NCI-H146 treated with DMSO at 0.1 percent for 48 hours (cell line): ENCODE data around the gene SYNE1.
"Not testable (repeated sequence)": the region's sequence is repeated elsewhere in the genome, so short reads cannot be mapped to it uniquely, and the experiment has no call there.

ENCODE experiments used
- DNase-seq: peaks from one replicate; lab custom pipeline; 2025; ENCODE audit not compliant: unreplicated experiment; lab: John Stamatoyannopoulos, UW

SYNE1 gene

GRCh38 chr6:152155792-152156191, 481.4 kb downstream of the SYNE1 start:
- no peak for DNase-seq

- no peak for DNase-seq
Observed at GRCh38 chr6:152154559-152155356, 482.4 kb downstream of the SYNE1 start.

- DNase-seq = no peak
Observed at GRCh38 chr6:152151920-152152319, 485.2 kb downstream of the SYNE1 start.

GRCh38 chr6:152150196-152150595, 487.0 kb downstream of the SYNE1 start:
- DNase-seq = no peak

GRCh38 chr6:152148412-152148811, 488.8 kb downstream of the SYNE1 start:
- no peak for DNase-seq

GRCh38 chr6:152147269-152147668, 489.9 kb downstream of the SYNE1 start:
- DNase-seq = no peak

GRCh38 chr6:152146385-152146784, 490.8 kb downstream of the SYNE1 start:
- DNase-seq = no peak

GRCh38 chr6:152143359-152143758, 493.8 kb downstream of the SYNE1 start:
- DNase-seq = no peak

- DNase-seq = no peak
Observed at GRCh38 chr6:152142105-152142504, 495.1 kb downstream of the SYNE1 start.

- DNase-seq = not testable (repeated sequence)
Observed at GRCh38 chr6:152138344-152138743, 498.8 kb downstream of the SYNE1 start.

GRCh38 chr6:152136449-152136825, 500.7 kb downstream of the SYNE1 start:
- DNase-seq = peak; percentile 88

GRCh38 chr6:152135755-152136448, 501.3 kb downstream of the SYNE1 start:
- DNase-seq = peak; percentile 98

GRCh38 chr6:152130441-152130840, 506.7 kb downstream of the SYNE1 start:
- no peak for DNase-seq

GRCh38 chr6:152129691-152130151, 507.4 kb downstream of the SYNE1 start:
- DNase-seq = no peak

GRCh38 chr6:152127432-152128165, 509.6 kb downstream of the SYNE1 start:
- no peak for DNase-seq

GRCh38 chr6:152124429-152125074, 512.6 kb downstream of the SYNE1 start:
- peak; percentile 89 for DNase-seq

- DNase-seq = no peak
Observed at GRCh38 chr6:152123076-152123475, 514.1 kb downstream of the SYNE1 start.

- no peak for DNase-seq
Observed at GRCh38 chr6:152122434-152122833, 514.7 kb downstream of the SYNE1 start.

- DNase-seq = no peak
Observed at GRCh38 chr6:152121910-152122309, 515.3 kb downstream of the SYNE1 start.

GRCh38 chr6:152119831-152120230, 517.3 kb downstream of the SYNE1 start:
- no peak for DNase-seq

- DNase-seq = no peak
Observed at GRCh38 chr6:152118678-152119077, 518.5 kb downstream of the SYNE1 start.
